HUES48 (cell line): ENCODE measurements around the gene CFL2.

ENCODE experiments used
- H3K27ac ChIP-seq: one replicate; pipeline ENCODE4 v1.7.0; 2013; ENCODE audit warnings: low read depth, low read length, inconsistent platforms
- H3K27me3 ChIP-seq: 2 replicates; pipeline ENCODE4 v1.6.1; 2013; ENCODE audit warnings: mild to moderate bottlenecking, low read length; ENCODE audit not compliant: control insufficient read depth, insufficient read depth
- H3K36me3 ChIP-seq: 2 replicates; pipeline ENCODE4 v1.6.1; 2013; ENCODE audit warnings: low read length; ENCODE audit not compliant: control insufficient read depth, insufficient read depth
- H3K4me1 ChIP-seq: 2 replicates; pipeline ENCODE4 v1.6.1; 2013; ENCODE audit warnings: mild to moderate bottlenecking, low read length; ENCODE audit not compliant: control insufficient read depth, insufficient read depth
- H3K4me3 ChIP-seq: 2 replicates; pipeline ENCODE4 v1.5.1; 2013; ENCODE audit warnings: mild to moderate bottlenecking, low read depth, low read length
- H3K9ac ChIP-seq: 2 replicates; pipeline ENCODE4 v1.6.1; 2013; ENCODE audit warnings: mild to moderate bottlenecking, low read depth, low read length, moderate library complexity
- H3K9me3 ChIP-seq: 2 replicates; pipeline ENCODE4 v1.6.1; 2013; ENCODE audit warnings: low read length; ENCODE audit not compliant: control insufficient read depth, insufficient read depth

Gene CFL2

DNA sequence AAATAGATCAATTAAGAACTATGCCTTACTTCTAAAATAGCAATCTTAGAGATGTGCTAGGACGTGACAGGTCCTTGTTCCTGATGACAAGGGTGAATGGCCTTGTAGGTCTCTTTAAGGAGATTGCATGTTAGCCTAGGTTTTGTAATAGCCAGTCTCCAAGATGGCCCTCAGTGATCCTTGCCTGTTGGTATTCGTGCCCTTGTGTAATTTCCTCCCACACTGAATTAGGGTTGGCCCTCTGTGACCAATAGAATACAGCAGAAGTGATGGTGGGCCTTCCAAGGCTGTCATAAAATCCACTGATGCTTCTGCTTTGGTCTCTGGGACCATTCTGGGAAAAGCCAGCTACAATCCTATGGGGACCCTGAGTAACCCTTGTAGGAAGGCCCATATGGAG, 46.3 kb downstream of the CFL2 start:
- H3K36me3 ChIP-seq, result no peaks in the 10 kb centered on the region
- no peaks in the 10 kb centered on the region for H3K4me1 ChIP-seq
- no peaks in the 10 kb centered on the region for H3K27me3 ChIP-seq
- no peak overlapping the region for H3K27ac ChIP-seq
- no peak overlapping the region for H3K9ac ChIP-seq
- H3K9me3 ChIP-seq, result no peaks in the 10 kb centered on the region
- no peak overlapping the region for H3K4me3 ChIP-seq

DNA sequence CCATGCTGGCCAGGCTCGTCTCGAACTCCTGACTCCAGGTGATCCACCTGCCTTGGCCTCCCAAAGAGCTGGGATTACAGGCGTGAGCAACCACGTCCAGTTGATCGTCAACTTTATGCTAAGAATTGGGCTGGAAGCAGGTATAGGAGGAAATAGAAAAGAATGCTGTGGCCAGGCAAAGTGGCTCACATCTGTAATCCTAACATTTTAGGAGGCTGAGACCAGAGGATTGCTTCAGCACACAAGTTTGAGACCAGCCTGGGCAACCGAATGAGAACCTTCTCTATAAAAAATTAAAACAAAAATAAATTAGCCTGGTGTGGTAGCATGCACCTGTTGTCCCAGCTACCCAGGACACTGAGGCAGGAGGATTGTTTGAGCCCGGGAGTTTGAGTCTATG, 47.4 kb downstream of the CFL2 start:
- no peak overlapping the region for H3K27ac ChIP-seq

DNA sequence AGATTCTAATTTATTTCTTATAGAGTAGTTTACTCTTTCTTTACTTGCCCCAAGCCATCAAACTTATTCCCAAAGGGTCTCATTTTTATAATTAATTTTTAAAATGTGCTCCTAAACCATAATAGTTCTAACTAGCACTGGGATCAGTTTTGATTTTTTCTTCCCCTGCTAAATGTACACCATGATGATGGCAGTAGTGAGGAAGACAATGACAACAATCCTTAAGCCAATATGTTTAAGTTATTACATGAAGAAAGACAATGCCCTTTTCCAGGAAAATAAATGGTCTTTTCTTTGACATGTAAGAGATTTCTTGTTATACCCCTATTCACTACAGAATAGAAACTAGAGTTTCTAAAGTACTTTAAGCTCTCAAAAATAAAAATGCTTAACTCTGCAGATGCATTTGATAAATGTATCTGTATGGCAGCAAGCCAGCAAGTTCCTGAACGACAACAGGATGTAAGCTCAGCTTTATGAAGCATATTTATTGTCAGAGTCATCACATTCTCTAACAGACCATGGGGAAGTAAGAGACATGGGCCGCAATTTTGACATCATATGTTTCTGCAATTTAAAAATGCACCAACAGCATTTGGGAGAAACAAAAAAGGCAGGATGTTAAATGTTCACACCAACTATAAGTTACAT, 48.5 kb downstream of the CFL2 start:
- Histone ChIP-seq H3K4me1 (no peaks in the 10 kb centered on the region), H3K9ac (no peak overlapping the region), H3K27ac (no peak overlapping the region), H3K27me3 (no peaks in the 10 kb centered on the region), H3K4me3 (no peak overlapping the region), H3K36me3 (no peaks in the 10 kb centered on the region), H3K9me3 (no peaks in the 10 kb centered on the region)

More for the DNA sequence above, 47.4 kb downstream of the CFL2 start:
- Histone ChIP-seq H3K27me3 (no peaks in the 10 kb centered on the region), H3K36me3 (no peaks in the 10 kb centered on the region), H3K4me3 (no peak overlapping the region), H3K9me3 (no peaks in the 10 kb centered on the region), H3K4me1 (no peaks in the 10 kb centered on the region), H3K9ac (no peak overlapping the region)

DNA sequence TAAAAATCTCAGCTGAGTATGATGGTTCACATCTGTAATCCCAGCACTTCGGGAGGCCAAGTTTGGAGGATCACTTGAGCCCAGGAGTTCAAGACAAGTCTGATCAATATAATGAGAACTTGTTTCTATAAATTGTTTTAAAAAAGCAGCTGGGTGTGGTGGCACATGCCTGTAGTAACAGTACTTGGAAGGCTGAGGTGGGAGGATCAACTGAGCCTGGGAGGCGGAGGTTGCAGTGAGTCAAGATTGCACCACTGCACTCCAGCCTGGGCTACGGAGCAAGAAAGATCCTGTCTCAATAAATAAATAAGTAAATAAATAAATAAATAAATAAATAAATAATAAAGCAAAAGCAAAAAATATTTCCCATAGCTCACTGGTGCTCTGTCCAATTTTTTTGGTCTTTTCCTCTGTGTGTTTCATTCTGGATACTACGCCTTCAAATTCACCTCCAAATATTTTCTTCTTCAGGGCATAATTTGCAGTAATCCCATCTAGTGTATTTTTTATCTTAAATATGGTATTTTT, 51.8 kb downstream of the CFL2 start:
- Histone ChIP-seq H3K4me3 (no peak overlapping the region), H3K27me3 (no peaks in the 10 kb centered on the region), H3K9me3 (no peaks in the 10 kb centered on the region), H3K9ac (no peak overlapping the region), H3K27ac (no peak overlapping the region), H3K36me3 (no peaks in the 10 kb centered on the region), H3K4me1 (no peaks in the 10 kb centered on the region)

DNA sequence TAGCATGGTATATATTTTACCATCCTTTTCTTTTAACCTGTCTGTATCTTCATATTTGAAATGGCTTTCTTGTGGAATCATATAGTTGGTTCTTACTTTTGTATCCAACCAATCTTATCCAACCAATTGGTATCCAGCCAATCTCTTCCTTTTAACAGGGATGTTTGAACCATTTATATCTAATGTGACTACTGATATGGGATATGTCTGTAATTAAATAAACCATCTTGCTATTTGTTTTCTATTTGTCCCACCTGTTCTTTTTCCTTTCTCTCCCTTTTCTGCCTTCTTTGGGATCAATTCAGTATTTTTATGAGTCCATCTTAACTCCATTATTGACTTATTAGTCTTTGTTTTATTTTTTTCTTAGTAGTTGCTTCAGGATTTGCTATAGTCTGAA, 53.6 kb downstream of the CFL2 start:
- Histone ChIP-seq H3K4me3 (no peak overlapping the region), H3K36me3 (no peaks in the 10 kb centered on the region), H3K27ac (no peak overlapping the region), H3K9me3 (no peaks in the 10 kb centered on the region), H3K4me1 (no peaks in the 10 kb centered on the region), H3K9ac (no peak overlapping the region), H3K27me3 (no peaks in the 10 kb centered on the region)
